Thyroid gland (tissue), 4 donors: ENCODE results near the gene KLHL1.

Source experiments
- CTCF ChIP-seq, 6 experiments: fragments of 200-600 bp in 3 of 6; fragments of 450-650 bp in 3 of 6; sonication (generic) in 3 of 6; IDR thresholded peaks; one replicate each; pipeline ENCODE4 v1.5.1; 2016 to 2019; ENCODE audit warnings: antibody characterized with exemption in 6 of 6, mild to moderate bottlenecking in 2 of 6, inconsistent platforms in 1 of 6, moderate library complexity in 1 of 6
- POLR2A ChIP-seq, 2 donors: fragments of 450-650 bp; IDR thresholded peaks; one replicate each; pipeline ENCODE4 v1.6.1; 2017; ENCODE audit warnings: antibody characterized with exemption in 2 of 2, mild to moderate bottlenecking in 2 of 2, moderate library complexity in 1 of 2

DNA sequence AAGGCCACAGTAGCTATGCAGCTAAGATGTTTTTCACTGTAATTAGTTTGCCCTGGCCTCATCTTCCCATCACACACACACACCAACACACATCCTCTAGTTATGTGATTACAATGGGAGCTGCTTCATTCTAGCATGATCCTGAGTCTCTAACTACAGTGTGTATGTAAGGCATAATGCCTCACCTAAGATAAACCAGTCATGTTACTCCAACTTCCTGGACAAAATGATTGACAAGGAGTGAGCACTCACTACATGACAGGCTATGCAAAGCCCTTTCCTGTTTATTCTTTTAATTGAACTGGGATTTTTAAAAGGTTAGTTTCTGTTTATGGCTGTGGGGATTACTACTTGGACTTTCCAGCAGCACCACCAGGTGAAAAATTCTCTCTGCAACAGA lies 401.4 kb downstream of the KLHL1 start:
- TF ChIP-seq CTCF (IDR thresholded peaks at IDR 0.05) (no peak), POLR2A (IDR thresholded peaks at IDR 0.05) (no peak)
